Kidney epithelial cell (primary cell): Measurements from ENCODE around the gene TKT. TPM values are rescaled to one million over a fixed set of nuclear protein-coding genes. Genes with fewer than 3 reads are reported as not detected.

Experiments
- DNase-seq: peaks from one replicate; pipeline ENCODE4 v3.0.0-alpha.2; 2010; ENCODE audit warnings: low read depth
- H3K27me3 ChIP-seq: 2 replicates; pipeline ENCODE4 v1.6.0; 2011; ENCODE audit warnings: low read length; ENCODE audit not compliant: control insufficient read depth, insufficient read depth
- H3K36me3 ChIP-seq: 2 replicates; pipeline ENCODE4 v1.5.1; 2011; ENCODE audit warnings: low read length; ENCODE audit not compliant: control insufficient read depth, insufficient read depth
- H3K4me3 ChIP-seq: 2 replicates; pipeline ENCODE4 v1.5.1; 2011; ENCODE audit warnings: low read depth, mild to moderate bottlenecking, control low read depth, low read length
- total RNA-seq: library from RNA; depleted of rRNA; stranded (reverse); fragments of >200 nt; gene quantifications from 2 replicates; pipeline ENCODE4 v1.2.3, GENCODE V29; 2015
- TF ChIP-seq, protein P1 (sequence below): IDR thresholded peaks from 2 replicates; pipeline ENCODE4 v1.5.1; 2011; ENCODE audit warnings: mild to moderate bottlenecking, moderate library complexity, low read length, control low read depth, inconsistent platforms; ENCODE audit not compliant: insufficient read depth, poor library complexity, severe bottlenecking

Gene TKT
- total RNA-seq, 1 donor from 2014 or later, result 373 TPM

DNA sequence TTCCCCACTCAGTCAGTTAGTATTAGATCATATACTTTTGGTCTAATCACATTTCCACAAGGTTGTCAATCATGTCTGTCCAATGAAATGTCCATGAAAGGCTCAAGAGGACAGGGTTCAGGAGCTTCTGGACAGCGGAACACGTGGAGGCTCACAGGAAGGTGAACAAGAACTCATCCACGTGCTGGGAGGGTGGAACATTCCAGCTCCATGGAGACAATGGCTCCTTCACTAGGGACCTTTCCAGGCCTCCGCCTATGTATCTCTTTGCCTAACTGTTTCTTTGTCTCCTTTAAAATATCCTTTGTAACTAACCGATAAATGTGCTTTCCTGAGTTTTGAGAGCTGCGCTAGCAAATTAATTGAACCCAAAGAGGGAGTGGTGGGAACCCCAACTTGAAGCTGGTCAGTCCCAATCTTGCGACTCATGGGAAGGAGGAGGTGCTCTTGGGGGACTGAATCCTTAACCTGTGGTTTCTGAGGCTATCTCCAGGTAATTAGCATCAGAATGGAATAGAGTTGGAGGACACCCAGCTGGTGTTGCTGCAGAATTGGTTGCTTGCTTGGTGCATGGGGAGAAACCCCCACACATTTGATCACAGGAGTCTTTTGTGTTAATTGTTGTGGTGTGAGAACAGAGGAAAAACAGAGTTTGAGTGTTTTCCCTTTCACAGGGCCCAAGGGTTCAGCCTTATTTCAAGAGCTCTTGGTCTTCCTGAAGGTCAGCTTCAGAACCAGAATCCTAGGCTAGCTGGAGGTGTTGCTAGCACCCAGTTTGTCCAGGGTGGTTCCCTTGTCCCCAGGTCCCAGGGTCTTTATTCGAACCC lies 3.0 kb upstream of the TKT start:
- Histone ChIP-seq H3K36me3 (no peaks in the 10 kb centered on the region), H3K4me3 (no peak overlapping the region), H3K27me3 (no peaks in the 10 kb centered on the region)
- TF ChIP-seq, protein P1, sequence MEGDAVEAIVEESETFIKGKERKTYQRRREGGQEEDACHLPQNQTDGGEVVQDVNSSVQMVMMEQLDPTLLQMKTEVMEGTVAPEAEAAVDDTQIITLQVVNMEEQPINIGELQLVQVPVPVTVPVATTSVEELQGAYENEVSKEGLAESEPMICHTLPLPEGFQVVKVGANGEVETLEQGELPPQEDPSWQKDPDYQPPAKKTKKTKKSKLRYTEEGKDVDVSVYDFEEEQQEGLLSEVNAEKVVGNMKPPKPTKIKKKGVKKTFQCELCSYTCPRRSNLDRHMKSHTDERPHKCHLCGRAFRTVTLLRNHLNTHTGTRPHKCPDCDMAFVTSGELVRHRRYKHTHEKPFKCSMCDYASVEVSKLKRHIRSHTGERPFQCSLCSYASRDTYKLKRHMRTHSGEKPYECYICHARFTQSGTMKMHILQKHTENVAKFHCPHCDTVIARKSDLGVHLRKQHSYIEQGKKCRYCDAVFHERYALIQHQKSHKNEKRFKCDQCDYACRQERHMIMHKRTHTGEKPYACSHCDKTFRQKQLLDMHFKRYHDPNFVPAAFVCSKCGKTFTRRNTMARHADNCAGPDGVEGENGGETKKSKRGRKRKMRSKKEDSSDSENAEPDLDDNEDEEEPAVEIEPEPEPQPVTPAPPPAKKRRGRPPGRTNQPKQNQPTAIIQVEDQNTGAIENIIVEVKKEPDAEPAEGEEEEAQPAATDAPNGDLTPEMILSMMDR, result no peak
- DNase-seq, result no peak

DNA sequence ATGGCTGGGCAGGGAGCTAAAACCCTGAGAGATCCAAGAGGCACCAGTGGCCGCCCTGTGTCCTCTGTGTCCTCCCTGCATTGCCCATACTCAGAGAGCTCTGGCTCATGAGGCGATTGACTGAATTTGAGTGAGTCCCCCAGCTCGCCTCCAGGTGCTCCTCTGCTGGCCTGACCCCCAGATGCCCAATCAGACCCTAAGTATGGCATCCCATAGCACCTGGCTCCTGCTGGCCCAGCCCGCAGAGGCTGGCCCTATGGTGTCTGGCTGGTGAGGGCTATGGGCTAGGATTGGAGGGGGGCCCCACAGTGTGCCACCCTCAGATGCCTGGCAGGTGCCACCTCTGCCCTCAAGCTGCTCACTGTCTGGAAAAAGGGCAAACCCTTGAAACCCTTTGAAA lies 1.6 kb upstream of the TKT start:
- no peak for DNase-seq
- no peaks in the 10 kb centered on the region for H3K36me3 ChIP-seq
- no peak overlapping the region for H3K4me3 ChIP-seq
- H3K27me3 ChIP-seq, result no peaks in the 10 kb centered on the region
- TF ChIP-seq, protein P1, result no peak

DNA sequence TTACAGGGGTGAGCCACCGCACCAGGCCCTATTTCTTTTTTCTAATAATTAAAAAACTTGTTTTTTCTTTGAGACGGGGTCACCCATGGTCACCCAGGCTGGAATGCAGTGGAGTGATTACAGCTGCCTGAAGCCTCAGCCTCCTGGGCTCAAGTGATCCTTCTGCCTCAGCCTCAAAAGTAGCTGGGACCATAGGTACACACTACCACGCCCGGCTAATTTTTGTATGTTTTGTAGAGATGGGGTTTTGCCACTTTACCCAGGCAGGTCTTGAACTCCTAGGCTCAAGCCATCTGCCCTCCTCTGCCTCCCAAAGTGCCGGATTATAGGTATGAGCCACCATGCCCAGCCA lies 858 bp upstream of the TKT start:
- DNase-seq, result no peak
- TF ChIP-seq, protein P1, result no peak
- Histone ChIP-seq H3K27me3 (no peaks in the 10 kb centered on the region), H3K4me3 (no peak overlapping the region), H3K36me3 (no peaks in the 10 kb centered on the region)

DNA sequence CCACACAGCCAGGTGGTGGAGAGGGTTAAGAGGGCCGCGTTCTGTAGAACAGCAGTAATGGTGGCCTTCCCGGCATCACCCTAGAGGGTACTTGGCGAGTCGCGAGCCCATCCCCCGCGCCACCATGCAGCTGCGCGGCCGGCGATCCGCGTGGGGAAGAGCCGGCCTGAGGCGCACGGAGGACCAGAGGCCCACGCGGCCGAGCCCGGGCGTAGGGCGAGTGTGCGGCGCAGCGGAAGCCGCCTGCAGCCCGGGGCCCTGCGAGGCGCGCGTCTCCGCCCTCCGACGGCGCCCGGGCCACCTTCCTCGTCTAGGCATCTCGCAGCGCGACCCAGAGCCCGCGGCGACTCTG lies 423 bp downstream of the TKT start:
- no peaks in the 10 kb centered on the region for H3K27me3 ChIP-seq
- H3K4me3 ChIP-seq, result peak overlapping the region; percentile 90
- no peak for DNase-seq
- TF ChIP-seq, protein P1, result no peak
- no peaks in the 10 kb centered on the region for H3K36me3 ChIP-seq

DNA sequence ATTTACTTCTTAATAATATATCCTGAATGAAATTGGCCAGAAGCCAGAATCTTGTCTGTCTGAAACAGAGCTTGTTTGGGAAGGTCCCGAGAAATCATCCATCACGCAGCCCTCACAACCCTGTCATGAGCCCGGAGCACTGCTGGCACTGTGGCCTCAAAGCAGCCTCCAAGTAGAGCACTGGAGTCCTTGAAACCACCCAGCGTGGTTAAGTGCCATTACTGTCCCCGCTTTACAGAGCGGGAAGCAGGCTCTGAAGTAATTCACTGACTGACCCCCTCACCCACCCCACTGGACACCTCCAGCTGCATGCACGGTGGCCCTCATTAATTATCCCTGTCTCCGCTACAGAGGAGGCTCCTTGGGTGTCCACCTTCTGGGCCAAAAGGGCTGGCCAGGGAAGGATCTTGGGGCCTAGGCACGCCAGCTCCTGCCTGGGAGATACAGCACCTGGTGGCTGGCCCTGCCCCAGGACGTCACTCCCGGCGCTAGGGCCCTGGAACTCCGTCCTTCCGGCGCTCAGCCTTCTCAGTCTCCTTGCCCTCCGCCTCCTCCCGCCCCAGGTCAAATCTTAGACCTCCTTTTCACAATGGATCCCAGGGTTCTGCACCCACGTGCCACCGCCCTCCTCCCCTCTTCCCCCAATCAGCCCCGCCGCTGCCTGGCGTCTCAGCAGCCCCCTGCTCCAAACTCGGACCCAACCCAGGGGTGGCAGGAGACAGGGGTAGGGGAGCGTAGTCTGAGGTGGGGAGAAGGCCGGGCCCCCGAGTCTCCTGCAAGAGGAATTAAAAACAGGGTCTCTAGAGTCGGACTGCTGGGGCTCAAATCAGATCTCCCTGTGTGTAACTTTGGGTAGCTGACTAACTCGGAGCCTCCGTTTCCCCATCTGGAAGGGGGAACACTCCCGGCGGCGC lies 1.1 kb downstream of the TKT start:
- TF ChIP-seq, protein P1, result no peak
- peak overlapping the region; percentile 90 for H3K4me3 ChIP-seq
- DNase-seq, result no peak
- H3K36me3 ChIP-seq, result no peaks in the 10 kb centered on the region
- H3K27me3 ChIP-seq, result no peaks in the 10 kb centered on the region
